Measurements from ENCODE around the gene FOXC2. TPM values are rescaled to one million over a fixed set of nuclear protein-coding genes. Genes with fewer than 3 reads are reported as not detected.

FOXC2 gene
- total and polyA plus RNA-seq, 7 donors: under 0.01 to 0.81 (median 0.39) TPM; not detected in 1

- no peak for DNase-seq
- Histone ChIP-seq H3K4me3 (no peak overlapping the region), H3K9me3 (no peaks in the 10 kb centered on the region), H3K36me3 (no peaks in the 10 kb centered on the region), H3K4me1 (peaks cover 0 to 20% (median 14%) of the 10 kb centered on the region in 4 donors), H3K27ac (no peak overlapping the region), H3K27me3 (peaks cover 39 to 100% (median 87%) of the 10 kb centered on the region in 3 donors)
- TF ChIP-seq CTCF (IDR thresholded peaks at IDR 0.05) (no peak), EP300 (IDR thresholded peaks at IDR 0.05) (no peak), POLR2AphosphoS5 (IDR thresholded peaks at IDR 0.05) (no peak), POLR2A (IDR thresholded peaks at IDR 0.05) (no peak)
- WGBS, 2 donors: 64 to 80% methylated on average over 10 of the region's 10 CpGs
- intact Hi-C loops (cut with DNase I): loop anchor here (10.0 kb wide), 1 partner anchor 183 kb away; no protein-coding TSS in a partner anchor
These were observed 4.9 kb downstream of the FOXC2 start for GRCh38 chr16:86571530-86571915.

GRCh38 chr16:86572041-86572521 is 5.5 kb downstream of the FOXC2 start:
- peaks cover 0 to 21% (median 10%) of the 10 kb centered on the region in 4 donors for H3K4me1 ChIP-seq
- H3K27me3 ChIP-seq: peaks cover 38 to 100% (median 87%) of the 10 kb centered on the region in 3 donors
- TF ChIP-seq CTCF (IDR thresholded peaks at IDR 0.05) (no peak), POLR2A (IDR thresholded peaks at IDR 0.05) (no peak), POLR2AphosphoS5 (IDR thresholded peaks at IDR 0.05) (no peak), EP300 (IDR thresholded peaks at IDR 0.05) (no peak)
- no peaks in the 10 kb centered on the region for H3K9me3 ChIP-seq
- H3K4me3 ChIP-seq: no peak overlapping the region
- H3K27ac ChIP-seq: no peak overlapping the region
- intact Hi-C loops (cut with DNase I): loop anchor here (10.0 kb wide), 1 partner anchor 183 kb away; no protein-coding TSS in a partner anchor
- 57 to 76% methylated on average over 12 of the region's 12 CpGs for WGBS, 2 donors
- DNase-seq: peak; percentile 51
- H3K36me3 ChIP-seq: no peaks in the 10 kb centered on the region

DNA sequence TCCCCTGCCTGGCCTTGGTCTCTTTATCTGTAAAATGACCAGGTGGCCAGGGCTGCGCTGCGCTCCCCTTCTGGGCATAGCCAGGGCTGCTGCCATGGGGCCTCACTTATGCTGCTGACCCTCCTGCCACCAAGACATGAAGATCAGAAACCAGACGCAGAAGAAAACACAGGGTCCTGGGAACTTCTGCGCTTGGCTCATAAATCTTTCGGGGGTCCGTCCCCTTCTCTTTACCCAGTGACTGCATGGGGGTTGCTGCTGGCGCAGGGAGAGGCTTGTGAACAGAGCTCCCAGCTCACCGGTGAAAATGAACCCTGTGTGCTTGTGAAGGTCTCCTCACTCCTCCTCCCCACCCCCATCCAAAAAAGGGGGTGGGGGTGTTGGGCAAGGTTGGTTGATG is 6.0 kb downstream of the FOXC2 start:
- DNase-seq: no peak
- Histone ChIP-seq H3K4me3 (no peak overlapping the region), H3K4me1 (peaks cover 0 to 17% (median 9%) of the 10 kb centered on the region in 4 donors), H3K9me3 (no peaks in the 10 kb centered on the region), H3K27ac (no peak overlapping the region), H3K27me3 (peaks cover 38 to 100% (median 87%) of the 10 kb centered on the region in 3 donors), H3K36me3 (no peaks in the 10 kb centered on the region)
- TF ChIP-seq EP300 (IDR thresholded peaks at IDR 0.05) (no peak), CTCF (IDR thresholded peaks at IDR 0.05) (no peak), POLR2A (IDR thresholded peaks at IDR 0.05) (no peak), POLR2AphosphoS5 (IDR thresholded peaks at IDR 0.05) (no peak)
- WGBS, 2 donors: 58 to 75% methylated on average over 8 of the region's 8 CpGs
- intact Hi-C loops (cut with DNase I): loop anchor here (10.0 kb wide), 1 partner anchor 182 kb away; no protein-coding TSS in a partner anchor

GRCh38 chr16:86573215-86573614 is 6.6 kb downstream of the FOXC2 start:
- WGBS, 2 donors: 39 to 67% methylated on average over 8 of the region's 8 CpGs
- Histone ChIP-seq H3K4me1 (peaks cover 0 to 17% (median 9%) of the 10 kb centered on the region in 4 donors), H3K27me3 (peaks cover 38 to 100% (median 87%) of the 10 kb centered on the region in 3 donors), H3K9me3 (no peaks in the 10 kb centered on the region), H3K27ac (no peak overlapping the region), H3K36me3 (no peaks in the 10 kb centered on the region), H3K4me3 (no peak overlapping the region)
- DNase-seq: no peak
- intact Hi-C loops (cut with DNase I): loop anchor here (10.0 kb wide), 1 partner anchor 182 kb away; no protein-coding TSS in a partner anchor
- TF ChIP-seq POLR2AphosphoS5 (IDR thresholded peaks at IDR 0.05): no peak
- TF ChIP-seq EP300 (IDR thresholded peaks at IDR 0.05): no peak
- TF ChIP-seq POLR2A (IDR thresholded peaks at IDR 0.05): no peak
- TF ChIP-seq CTCF (IDR thresholded peaks at IDR 0.05): no peak

All from sigmoid colon (tissue), 7 donors.